Keratinocyte (primary cell): ENCODE results near the gene HSH2D.

ENCODE experiments used
- CTCF ChIP-seq, 3 experiments: IDR thresholded peaks in 1 of 3; conservative IDR thresholded peaks in 1 of 3; optimal IDR thresholded peaks in 1 of 3; 2 replicates in 2 of 3; 3 replicates in 1 of 3; pipeline versions ENCODE3 to v1.5.1; 2011; ENCODE audit warnings: low read length in 3 of 3, mild to moderate bottlenecking in 3 of 3, moderate library complexity in 2 of 3, control low read depth in 1 of 3, inconsistent platforms in 1 of 3; ENCODE audit not compliant: insufficient read depth in 2 of 3; ENCODE audit errors: extremely low read depth in 1 of 3
- EZH2 ChIP-seq: IDR thresholded peaks from one replicate; pipeline ENCODE4 v1.6.1; 2012; ENCODE audit warnings: inconsistent platforms, mild to moderate bottlenecking, low read length, moderate library complexity

- TF ChIP-seq CTCF (optimal IDR thresholded peaks at IDR 0.05 in 1 of 3, IDR thresholded peaks at IDR 0.05 in 1 of 3, conservative IDR thresholded peaks at IDR 0.05 in 1 of 3; ENCODE audit: extremely low read depth in 1 of 3, insufficient read depth in 2 of 3, low read length in 3 of 3) (no peak), EZH2 (no peak)
Measured at GRCh38 chr19:16166417-16166816, 22.9 kb downstream of the HSH2D start.
